Measurements from ENCODE around the gene SLC16A2. TPM values are rescaled to one million over a fixed set of nuclear protein-coding genes. Genes with fewer than 3 reads are reported as not detected.

Gene SLC16A2
- polyA plus RNA-seq, 3 donors = not detected

DNA sequence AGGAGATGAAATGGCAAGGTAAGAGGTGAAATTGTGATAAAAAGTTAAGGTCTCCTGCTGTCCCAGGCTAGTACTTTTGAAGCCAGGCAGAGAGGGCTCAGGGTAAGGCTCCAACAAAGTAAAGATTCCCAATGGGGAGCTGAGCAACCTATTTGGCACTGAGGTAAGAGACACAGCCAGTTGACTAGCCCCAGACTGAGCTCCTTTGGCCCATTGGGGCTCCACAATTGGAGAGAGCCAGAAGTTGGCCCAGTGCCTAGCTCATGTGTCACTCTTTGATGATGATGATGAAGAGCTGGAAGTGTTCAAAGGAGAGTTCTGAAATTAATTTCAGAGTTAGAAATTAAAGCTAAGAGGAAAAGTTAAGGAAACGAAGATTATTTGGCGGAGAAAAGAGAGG is 98.6 kb downstream of the SLC16A2 start:
- Histone ChIP-seq H2AFZ (ENCODE audit: insufficient read depth, low read depth, low read length, poor library complexity, severe bottlenecking) (no peak overlapping the region), H3K27me3 (ENCODE audit: control insufficient read depth in 2 of 2, insufficient read depth in 2 of 2, low read length in 2 of 2) (no peaks in the 10 kb centered on the region), H3K9me3 (replicated peaks in 1 of 2; ENCODE audit: control insufficient read depth in 1 of 2, insufficient read depth in 1 of 2, low read length in 2 of 2) (no peaks in the 10 kb centered on the region), H3K4me1 (ENCODE audit: control insufficient read depth in 1 of 2, insufficient read depth in 2 of 2, low read length in 2 of 2) (no peaks in the 10 kb centered on the region), H3K27ac (ENCODE audit: low read depth in 1 of 2, low read length in 2 of 2) (no peak overlapping the region), H3K4me2 (replicated peaks; ENCODE audit: extremely low read depth, low read length, poor library complexity, severe bottlenecking) (no peak overlapping the region), H3K79me2 (ENCODE audit: insufficient read depth, low read length) (no peaks in the 10 kb centered on the region), H3K36me3 (replicated peaks in 1 of 2; ENCODE audit: control insufficient read depth in 1 of 2, insufficient read depth in 2 of 2, low read length in 2 of 2) (no peaks in the 10 kb centered on the region), H4K20me1 (ENCODE audit: insufficient read depth, low read length) (no peaks in the 10 kb centered on the region), H3K4me3 (replicated peaks in 1 of 3; ENCODE audit: low read depth in 2 of 3, low read length in 3 of 3) (no peak overlapping the region), H3K9ac (ENCODE audit: insufficient read depth, low read length, poor library complexity, severe bottlenecking) (no peak overlapping the region)
- Mint-ChIP-seq H3K27ac (peak overlapping the region in 1 of 7 donors; percentile 10), H3K4me1 (no peaks in the 10 kb centered on the region), H3K4me3 (no peak overlapping the region), H3K36me3 (no peaks in the 10 kb centered on the region), H3K27me3 (ENCODE audit: low read depth in 3 of 3) (peaks cover 0 to 4% (median 3%) of the 10 kb centered on the region in 3 donors), H3K9me3 (peaks cover 0 to 7% (median 4%) of the 10 kb centered on the region in 7 donors)
- no CpG with 5 or more reads among the region's 2 CpGs for WGBS (ENCODE audit: insufficient coverage)
- DNase-seq = no peak
- intact Hi-C loops (cut with micrococcal nuclease) = no loop called here
- TF ChIP-seq, protein P1, sequence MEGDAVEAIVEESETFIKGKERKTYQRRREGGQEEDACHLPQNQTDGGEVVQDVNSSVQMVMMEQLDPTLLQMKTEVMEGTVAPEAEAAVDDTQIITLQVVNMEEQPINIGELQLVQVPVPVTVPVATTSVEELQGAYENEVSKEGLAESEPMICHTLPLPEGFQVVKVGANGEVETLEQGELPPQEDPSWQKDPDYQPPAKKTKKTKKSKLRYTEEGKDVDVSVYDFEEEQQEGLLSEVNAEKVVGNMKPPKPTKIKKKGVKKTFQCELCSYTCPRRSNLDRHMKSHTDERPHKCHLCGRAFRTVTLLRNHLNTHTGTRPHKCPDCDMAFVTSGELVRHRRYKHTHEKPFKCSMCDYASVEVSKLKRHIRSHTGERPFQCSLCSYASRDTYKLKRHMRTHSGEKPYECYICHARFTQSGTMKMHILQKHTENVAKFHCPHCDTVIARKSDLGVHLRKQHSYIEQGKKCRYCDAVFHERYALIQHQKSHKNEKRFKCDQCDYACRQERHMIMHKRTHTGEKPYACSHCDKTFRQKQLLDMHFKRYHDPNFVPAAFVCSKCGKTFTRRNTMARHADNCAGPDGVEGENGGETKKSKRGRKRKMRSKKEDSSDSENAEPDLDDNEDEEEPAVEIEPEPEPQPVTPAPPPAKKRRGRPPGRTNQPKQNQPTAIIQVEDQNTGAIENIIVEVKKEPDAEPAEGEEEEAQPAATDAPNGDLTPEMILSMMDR (IDR thresholded peaks at IDR 0.05) = no peak

DNA sequence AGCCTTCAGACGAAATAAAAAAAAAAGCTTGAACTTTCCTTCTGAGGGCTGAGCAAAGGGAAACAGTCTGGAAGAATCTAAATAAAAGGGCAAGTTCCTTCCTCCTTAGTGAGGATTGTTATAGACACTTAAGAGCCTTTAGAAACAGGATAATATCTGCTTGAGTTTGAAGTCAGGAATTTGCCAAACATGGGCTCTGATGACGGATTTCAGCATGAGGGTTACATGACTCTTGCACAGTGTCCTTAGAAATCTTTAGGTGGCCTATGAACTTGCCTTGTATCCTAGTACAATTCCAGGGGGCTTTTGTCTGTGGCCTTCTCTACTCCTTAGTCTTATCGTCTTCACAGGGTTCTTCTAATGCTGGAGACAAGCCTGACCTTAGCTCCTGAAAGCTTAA is 99.0 kb downstream of the SLC16A2 start:
- no peak overlapping the region for H3K4me2 ChIP-seq (replicated peaks; ENCODE audit: extremely low read depth, low read length, poor library complexity, severe bottlenecking)
- no peaks in the 10 kb centered on the region for H3K27me3 ChIP-seq (ENCODE audit: control insufficient read depth in 2 of 2, insufficient read depth in 2 of 2, low read length in 2 of 2)
- Mint-ChIP-seq H3K9me3 (peaks cover 0 to 7% (median 2%) of the 10 kb centered on the region in 7 donors), H3K36me3 (no peaks in the 10 kb centered on the region), H3K27ac (no peak overlapping the region), H3K4me3 (no peak overlapping the region), H3K4me1 (no peaks in the 10 kb centered on the region), H3K27me3 (ENCODE audit: low read depth in 3 of 3) (peaks cover 0 to 4% (median 3%) of the 10 kb centered on the region in 3 donors)
- no peaks in the 10 kb centered on the region for H3K36me3 ChIP-seq (replicated peaks in 1 of 2; ENCODE audit: control insufficient read depth in 1 of 2, insufficient read depth in 2 of 2, low read length in 2 of 2)
- TF ChIP-seq, protein P1 (IDR thresholded peaks at IDR 0.05) = no peak
- no peak overlapping the region for H2AFZ ChIP-seq (ENCODE audit: insufficient read depth, low read depth, low read length, poor library complexity, severe bottlenecking)
- WGBS (ENCODE audit: insufficient coverage) = 80% methylated on average over 1 of the region's 3 CpGs
- no peak overlapping the region for H3K9ac ChIP-seq (ENCODE audit: insufficient read depth, low read length, poor library complexity, severe bottlenecking)
- no peak for DNase-seq
- H3K9me3 ChIP-seq (replicated peaks in 1 of 2; ENCODE audit: control insufficient read depth in 1 of 2, insufficient read depth in 1 of 2, low read length in 2 of 2) = no peaks in the 10 kb centered on the region
- no peaks in the 10 kb centered on the region for H3K4me1 ChIP-seq (ENCODE audit: control insufficient read depth in 1 of 2, insufficient read depth in 2 of 2, low read length in 2 of 2)
- no peaks in the 10 kb centered on the region for H3K79me2 ChIP-seq (ENCODE audit: insufficient read depth, low read length)
- no peak overlapping the region for H3K4me3 ChIP-seq (replicated peaks in 1 of 3; ENCODE audit: low read depth in 2 of 3, low read length in 3 of 3)
- H3K27ac ChIP-seq (ENCODE audit: low read depth in 1 of 2, low read length in 2 of 2) = no peak overlapping the region
- intact Hi-C loops (cut with micrococcal nuclease) = no loop called here
- no peaks in the 10 kb centered on the region for H4K20me1 ChIP-seq (ENCODE audit: insufficient read depth, low read length)

All from CD14-positive monocyte (primary cell).